Endothelial cell of umbilical vein (primary cell): Measurements from ENCODE around the gene MFSD8. TPM values are rescaled to one million over a fixed set of nuclear protein-coding genes. Genes with fewer than 3 reads are reported as not detected.

Experiments used
- BruUV-seq: library from RNA; stranded (reverse); fragments of 400-500 nt; replicated peaks from 2 replicates; lab custom pipeline; 2021; lab: Mats Ljungman, UMichigan
- CTCF ChIA-PET: fragments of 300-600, 350-600 bp; sonication (Branson Sonifier 250); formaldehyde crosslinking; loops from one replicate; lab custom pipeline; 2021; ENCODE audit warnings: antibody characterized with exemption, inconsistent platforms; lab: Charles Lee
- POLR2A ChIA-PET: fragments of 300-600, 350-600 bp; sonication (Branson Sonifier 250); formaldehyde crosslinking; loops from one replicate; lab custom pipeline; 2021; ENCODE audit warnings: antibody characterized with exemption, inconsistent platforms; lab: Charles Lee
- DNase-seq: peaks from one replicate; pipeline ENCODE4 v3.0.0-alpha.2; 2011; ENCODE audit warnings: low read depth, low spot score
- FAIRE-seq: peaks from 2 replicates; lab custom pipeline; 2011; peaks lifted over from hg19 to GRCh38; lab: Jason Lieb, UNC
- H2AFZ ChIP-seq: 2 replicates; pipeline ENCODE4 v1.6.0; 2012; ENCODE audit warnings: low read depth, low read length, control low read depth, inconsistent platforms
- H3K27ac ChIP-seq: 2 replicates; pipeline ENCODE4 v1.5.1; 2011; ENCODE audit warnings: low read depth, mild to moderate bottlenecking, control low read depth, low read length, moderate library complexity; ENCODE audit not compliant: insufficient read depth
- H3K27me3 ChIP-seq, 2 experiments: 2 replicates each; pipeline versions ENCODE4 v1.6.0 to v1.6.1; 2011; ENCODE audit warnings: low read length in 2 of 2, mixed read lengths in 1 of 2; ENCODE audit not compliant: control insufficient read depth in 2 of 2, insufficient read depth in 2 of 2
- H3K36me3 ChIP-seq, 2 experiments: 2 replicates in 1 of 2; 3 replicates in 1 of 2; pipeline ENCODE4 v1.5.1; 2011; ENCODE audit warnings: low read length in 2 of 2, mild to moderate bottlenecking in 1 of 2, moderate library complexity in 1 of 2; ENCODE audit not compliant: control insufficient read depth in 2 of 2, insufficient read depth in 2 of 2; ENCODE audit errors: extremely low read depth in 1 of 2
- H3K4me1 ChIP-seq: 3 replicates; pipeline ENCODE4 v1.5.1; 2011; ENCODE audit warnings: mild to moderate bottlenecking, low read length; ENCODE audit not compliant: control insufficient read depth, insufficient read depth; ENCODE audit errors: extremely low read depth
- H3K4me2 ChIP-seq: 2 replicates; pipeline ENCODE4 v1.6.1; 2011; ENCODE audit warnings: low read length, control low read depth, mixed read lengths; ENCODE audit not compliant: insufficient read depth
- H3K4me3 ChIP-seq, 3 experiments: fragments of 200-600 bp in 1 of 3; sonication (generic), shearing (Covaris generic) in 1 of 3; replicated peaks in 1 of 3; 2 replicates each; pipeline ENCODE4 v1.5.1; 2011 to 2016; ENCODE audit warnings: control low read depth in 3 of 3, low read length in 3 of 3, mild to moderate bottlenecking in 2 of 3, inconsistent platforms in 1 of 3, low read depth in 1 of 3, moderate library complexity in 1 of 3; ENCODE audit not compliant: insufficient read depth in 1 of 3
- H3K79me2 ChIP-seq: 2 replicates; pipeline ENCODE4 v1.6.0; 2012; ENCODE audit warnings: low read length, inconsistent platforms; ENCODE audit not compliant: control insufficient read depth, insufficient read depth
- H3K9ac ChIP-seq: replicated peaks from 2 replicates; pipeline ENCODE3; 2011; ENCODE audit warnings: low read length, control low read depth; ENCODE audit not compliant: insufficient read depth; ENCODE audit errors: extremely low read depth
- H3K9me1 ChIP-seq: replicated peaks from 3 replicates; pipeline ENCODE4 v1.6.0; 2011; ENCODE audit warnings: mild to moderate bottlenecking, low read length; ENCODE audit not compliant: control insufficient read depth, insufficient read depth; ENCODE audit errors: extremely low read depth
- H3K9me3 ChIP-seq: replicated peaks from 2 replicates; pipeline ENCODE4 v1.5.1; 2012; ENCODE audit warnings: low read length, inconsistent platforms; ENCODE audit not compliant: control insufficient read depth, insufficient read depth
- H4K20me1 ChIP-seq: replicated peaks from 2 replicates; pipeline ENCODE3; 2011; ENCODE audit warnings: mild to moderate bottlenecking, low read length; ENCODE audit not compliant: control insufficient read depth, insufficient read depth; ENCODE audit errors: extremely low read depth
- EZH2 ChIP-seq: IDR thresholded peaks from 2 replicates; pipeline ENCODE4 v1.6.1; 2012; ENCODE audit warnings: borderline replicate concordance, low read depth, mild to moderate bottlenecking, moderate library complexity, low read length, inconsistent platforms; ENCODE audit not compliant: severe bottlenecking
- FOS ChIP-seq: IDR thresholded peaks from 2 replicates; pipeline ENCODE4 v1.6.1; 2011; ENCODE audit warnings: mild to moderate bottlenecking, low read length, moderate library complexity, borderline replicate concordance; ENCODE audit not compliant: insufficient read depth
- GATA2 ChIP-seq: IDR thresholded peaks from 2 replicates; pipeline ENCODE4 v1.7.0; 2011; ENCODE audit warnings: low read depth, mild to moderate bottlenecking, moderate library complexity, mixed read lengths, low read length; ENCODE audit not compliant: insufficient read length, insufficient read depth
- JUN ChIP-seq: IDR thresholded peaks from 2 replicates; pipeline ENCODE4 v1.6.1; 2011; ENCODE audit warnings: borderline replicate concordance, low read depth; ENCODE audit not compliant: insufficient read length, insufficient read depth
- MYC ChIP-seq: IDR thresholded peaks from one replicate; pipeline ENCODE4 v1.6.1; 2011; ENCODE audit warnings: mild to moderate bottlenecking, low read depth, low read length
- POLR2A ChIP-seq: IDR thresholded peaks from 2 replicates; pipeline ENCODE4 v1.6.1; 2012; ENCODE audit warnings: low read depth, mild to moderate bottlenecking, control low read depth, low read length
- POLR2AphosphoS5 ChIP-seq: IDR thresholded peaks from 2 replicates; pipeline ENCODE4 v1.6.1; 2012; ENCODE audit warnings: low read depth, mild to moderate bottlenecking, control low read depth, low read length, moderate library complexity; ENCODE audit not compliant: insufficient read depth
- dilution Hi-C: fragments of 300-500 bp; cut with MboI; formaldehyde crosslinking; loops from one replicate; pipeline ENCODE4 v1.15.0; 2019; ENCODE audit warnings: low sequenced_read_pairs; ENCODE audit not compliant: extremely low pct_ligation_motif_present
- intact Hi-C: fragments of 100-400 bp; cut with micrococcal nuclease; formaldehyde crosslinking; loops from one replicate; pipeline ENCODE4 v1.10.0; 2022
- polyA plus RNA-seq, 4 experiments: library from polyadenylated mRNA; depleted of rRNA in 3 of 4; stranded (reverse) in 3 of 4; unstranded in 1 of 4; fragments of >200 nt; gene quantifications; 2 replicates each; pipeline versions ENCODE4 v1.2.1 to v1.2.3, GENCODE V29; 2011 to 2012; ENCODE audit warnings: missing spikeins in 1 of 4
- total RNA-seq: library from RNA; stranded (reverse); gene quantifications from 2 replicates; pipeline ENCODE4 v1.2.3, GENCODE V29; 2021
- TF ChIP-seq, protein P1 (sequence below), 2 donors: IDR thresholded peaks; 1 replicate in 1 of 2; 2 replicates in 1 of 2; pipeline ENCODE4 v1.5.1; 2011; ENCODE audit warnings: low read length in 2 of 2, mild to moderate bottlenecking in 2 of 2, moderate library complexity in 2 of 2, control low read depth in 1 of 2, inconsistent platforms in 1 of 2, low read depth in 1 of 2; ENCODE audit not compliant: insufficient read depth in 1 of 2; ENCODE audit errors: extremely low read depth in 1 of 2
- TF ChIP-seq, protein P2 (sequence below): IDR thresholded peaks from 2 replicates; pipeline ENCODE4 v1.6.1; 2011; ENCODE audit not compliant: insufficient read depth, insufficient read length

Gene MFSD8
- total and polyA plus RNA-seq, 2 donors (not counting 3 experiments of a cell fraction or from before 2014, with no cell fraction given) = 11.5 to 19.4 TPM

DNA sequence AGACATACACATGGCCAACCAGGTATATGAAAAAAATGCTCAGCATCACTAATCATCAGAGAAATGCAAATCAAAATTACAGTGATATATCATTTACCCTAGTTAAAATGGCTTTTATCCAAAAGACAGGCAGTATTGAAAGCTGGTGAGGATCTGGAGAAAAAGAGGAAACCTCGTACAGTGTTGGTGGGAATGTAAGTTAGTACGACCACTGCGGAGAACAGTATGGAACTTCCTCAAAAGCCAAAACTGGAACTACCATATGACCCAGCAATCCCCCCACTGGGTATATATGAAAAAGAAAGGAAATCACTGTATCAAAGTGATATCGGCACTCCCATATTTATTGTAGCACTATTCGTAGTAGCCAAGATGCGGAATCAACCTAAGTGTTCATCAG is 23.7 kb upstream of the MFSD8 start:
- Histone ChIP-seq H3K27me3 (no peaks in the 10 kb centered on the region), H3K36me3 (no peaks in the 10 kb centered on the region), H3K27ac (no peak overlapping the region), H3K9me3 (no peaks in the 10 kb centered on the region), H3K9ac (no peak overlapping the region), H3K9me1 (no peaks in the 10 kb centered on the region), H3K4me1 (no peaks in the 10 kb centered on the region), H2AFZ (no peak overlapping the region), H3K4me3 (no peak overlapping the region), H3K4me2 (no peak overlapping the region), H4K20me1 (no peaks in the 10 kb centered on the region), H3K79me2 (no peaks in the 10 kb centered on the region)
- no TSS peak for BruUV-seq
- DNase-seq = no peak
- intact Hi-C loops (no loop called here), dilution Hi-C loops (no loop called here)
- POLR2A ChIA-PET = no interaction called here
- CTCF ChIA-PET = no interaction called here
- FAIRE-seq = no peak
- TF ChIP-seq, protein P1, sequence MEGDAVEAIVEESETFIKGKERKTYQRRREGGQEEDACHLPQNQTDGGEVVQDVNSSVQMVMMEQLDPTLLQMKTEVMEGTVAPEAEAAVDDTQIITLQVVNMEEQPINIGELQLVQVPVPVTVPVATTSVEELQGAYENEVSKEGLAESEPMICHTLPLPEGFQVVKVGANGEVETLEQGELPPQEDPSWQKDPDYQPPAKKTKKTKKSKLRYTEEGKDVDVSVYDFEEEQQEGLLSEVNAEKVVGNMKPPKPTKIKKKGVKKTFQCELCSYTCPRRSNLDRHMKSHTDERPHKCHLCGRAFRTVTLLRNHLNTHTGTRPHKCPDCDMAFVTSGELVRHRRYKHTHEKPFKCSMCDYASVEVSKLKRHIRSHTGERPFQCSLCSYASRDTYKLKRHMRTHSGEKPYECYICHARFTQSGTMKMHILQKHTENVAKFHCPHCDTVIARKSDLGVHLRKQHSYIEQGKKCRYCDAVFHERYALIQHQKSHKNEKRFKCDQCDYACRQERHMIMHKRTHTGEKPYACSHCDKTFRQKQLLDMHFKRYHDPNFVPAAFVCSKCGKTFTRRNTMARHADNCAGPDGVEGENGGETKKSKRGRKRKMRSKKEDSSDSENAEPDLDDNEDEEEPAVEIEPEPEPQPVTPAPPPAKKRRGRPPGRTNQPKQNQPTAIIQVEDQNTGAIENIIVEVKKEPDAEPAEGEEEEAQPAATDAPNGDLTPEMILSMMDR (IDR thresholded peaks at IDR 0.05; ENCODE audit: extremely low read depth in 1 of 2, insufficient read depth in 1 of 2, low read depth in 1 of 2, low read length in 2 of 2) = no peak
- TF ChIP-seq FOS (no peak), MYC (no peak), POLR2AphosphoS5 (no peak), JUN (no peak), POLR2A (no peak), GATA2 (no peak), EZH2 (no peak)
- TF ChIP-seq, protein P2, sequence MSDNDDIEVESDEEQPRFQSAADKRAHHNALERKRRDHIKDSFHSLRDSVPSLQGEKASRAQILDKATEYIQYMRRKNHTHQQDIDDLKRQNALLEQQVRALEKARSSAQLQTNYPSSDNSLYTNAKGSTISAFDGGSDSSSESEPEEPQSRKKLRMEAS = no peak
